A549 (cell line): ENCODE measurements around the gene OSBPL2. TPM values are rescaled to one million over a fixed set of nuclear protein-coding genes. Genes with fewer than 3 reads are reported as not detected.

Experiments used
- ATAC-seq, 2 experiments: fragments of 200-7000 bp in 1 of 2; fragments of >200 bp in 1 of 2; cut with Nextera tagmentation in 1 of 2; cut with Tn5 transposase in 1 of 2; 3 replicates each; pipeline versions ENCODE4 v1.8.0 to v1.9.1; 2018 to 2020; ENCODE audit warnings: mild to moderate bottlenecking in 1 of 2, moderate library complexity in 1 of 2
- CTCF ChIA-PET: fragments of 300-600 bp; sonication (Branson Sonifier 250); formaldehyde crosslinking; extraction: SDS; loops from one replicate; lab custom pipeline; 2021; ENCODE audit warnings: antibody characterized with exemption, inconsistent platforms; lab: Yijun Ruan, JAX
- POLR2A ChIA-PET: fragments of 350-600 bp; formaldehyde crosslinking; extraction: SDS; loops from one replicate; lab custom pipeline; 2021; ENCODE audit warnings: antibody characterized with exemption, inconsistent platforms; lab: Yijun Ruan, JAX
- DNase-seq, 2 experiments: peaks; one replicate each; pipeline versions ENCODE4 v3.0.0 to v3.0.0-alpha.2; 2011 to 2016; ENCODE audit warnings: low read depth in 1 of 2, low spot score in 1 of 2
- FAIRE-seq: peaks from 2 replicates; lab custom pipeline; 2011; peaks lifted over from hg19 to GRCh38; lab: Jason Lieb, UNC
- H3K27ac ChIP-seq, 2 experiments: fragments of >200 bp; sonication (Bioruptor Twin); formaldehyde crosslinking; 3 replicates each; pipeline ENCODE4 v1.5.1; 2016 to 2017
- H3K4me1 ChIP-seq: fragments of >200 bp; sonication (Bioruptor Twin); formaldehyde crosslinking; 3 replicates; pipeline ENCODE4 v1.6.1; 2016
- H3K4me2 ChIP-seq: fragments of >200 bp; sonication (Bioruptor Twin); formaldehyde crosslinking; 3 replicates; pipeline ENCODE4 v1.6.1; 2016
- H3K4me3 ChIP-seq: fragments of >200 bp; sonication (Bioruptor Twin); formaldehyde crosslinking; 3 replicates; pipeline ENCODE4 v1.5.1; 2016
- H3K9me3 ChIP-seq: fragments of >200 bp; sonication (Bioruptor Twin); formaldehyde crosslinking; 3 replicates; pipeline ENCODE4 v1.6.1; 2016
- CHD4 ChIP-seq: fragments of 200-600 bp; sonication (generic); IDR thresholded peaks from 2 replicates; pipeline ENCODE4 v1.6.1; 2016; ENCODE audit warnings: antibody characterized with exemption, mild to moderate bottlenecking, borderline replicate concordance
- EP300 ChIP-seq, 2 experiments: fragments of >200 bp; sonication (Bioruptor Twin); formaldehyde crosslinking; IDR thresholded peaks; 2 replicates in 1 of 2; 3 replicates in 1 of 2; pipeline ENCODE4 v1.6.1; 2016 to 2017
- JUNB ChIP-seq: fragments of >200 bp; sonication (Bioruptor Twin); formaldehyde crosslinking; IDR thresholded peaks from 2 replicates; pipeline ENCODE4 v1.6.1; 2016
- POLR2AphosphoS2 ChIP-seq: conservative IDR thresholded peaks from 2 replicates; pipeline ENCODE4 v1.6.1; 2012; ENCODE audit warnings: low read length, improper control_type of control experiment, inconsistent platforms
- RAD21 ChIP-seq, 2 experiments: fragments of >200 bp in 1 of 2; sonication (Bioruptor Twin) in 1 of 2; formaldehyde crosslinking in 1 of 2; IDR thresholded peaks in 1 of 2; conservative IDR thresholded peaks in 1 of 2; 2 replicates in 1 of 2; 3 replicates in 1 of 2; pipeline ENCODE4 v1.6.1; 2012 to 2018; ENCODE audit warnings: inconsistent platforms in 1 of 2
- SMC3 ChIP-seq: fragments of >200 bp; sonication (Bioruptor Twin); formaldehyde crosslinking; IDR thresholded peaks from 3 replicates; pipeline ENCODE4 v1.6.1; 2018; ENCODE audit warnings: inconsistent platforms
- ZNF302 ChIP-seq: fragments of 250-450 bp; sonication (Bioruptor Pico); IDR thresholded peaks from 2 replicates; pipeline ENCODE4 v1.9.0; 2021; ENCODE audit warnings: inconsistent platforms, mild to moderate bottlenecking, moderate library complexity
- ZSCAN20 ChIP-seq: fragments of 250-450 bp; sonication (Bioruptor Pico); IDR thresholded peaks from 2 replicates; pipeline ENCODE4 v1.8.0; 2022; ENCODE audit warnings: mild to moderate bottlenecking, moderate library complexity
- WGBS: methylation state at CpG from one replicate; pipeline ENCODE4 v1.1.6; 2017; ENCODE audit errors: missing lambda C conversion rate; 5-methylcytosine and 5-hydroxymethylcytosine counted together
- polyA plus RNA-seq, 4 experiments: library from polyadenylated mRNA; depleted of rRNA in 3 of 4; stranded (reverse); fragments of >200 nt; fragmentation: RNase III in 1 of 4; extraction: RNeasy Plus Mini Kit Qiagen cat#74134 plus additional on column Dnase treatment in 1 of 4; gene quantifications; 2 replicates in 3 of 4; 3 replicates in 1 of 4; pipeline ENCODE4 v1.2.3, GENCODE V29; 2011 to 2017
- TF ChIP-seq, protein P1 (sequence below): fragments of >200 bp; sonication (Bioruptor Twin); formaldehyde crosslinking; IDR thresholded peaks from 3 replicates; pipeline ENCODE4 v1.5.1; 2016
- TF ChIP-seq, protein P2 (sequence below): fragments of 150-350 bp; IDR thresholded peaks from 2 replicates; pipeline ENCODE4 v1.6.1; 2014; ENCODE audit warnings: low read depth, mild to moderate bottlenecking, low read length
- TF ChIP-seq, protein P3 (sequence below): IDR thresholded peaks from 2 replicates; pipeline ENCODE4 v1.6.1; 2012; ENCODE audit warnings: low read depth, borderline replicate concordance

OSBPL2 gene
- polyA plus RNA-seq, 2 of the 4 experiments (the other 2 are of a cell fraction): 14.6 to 14.8 TPM

DNA sequence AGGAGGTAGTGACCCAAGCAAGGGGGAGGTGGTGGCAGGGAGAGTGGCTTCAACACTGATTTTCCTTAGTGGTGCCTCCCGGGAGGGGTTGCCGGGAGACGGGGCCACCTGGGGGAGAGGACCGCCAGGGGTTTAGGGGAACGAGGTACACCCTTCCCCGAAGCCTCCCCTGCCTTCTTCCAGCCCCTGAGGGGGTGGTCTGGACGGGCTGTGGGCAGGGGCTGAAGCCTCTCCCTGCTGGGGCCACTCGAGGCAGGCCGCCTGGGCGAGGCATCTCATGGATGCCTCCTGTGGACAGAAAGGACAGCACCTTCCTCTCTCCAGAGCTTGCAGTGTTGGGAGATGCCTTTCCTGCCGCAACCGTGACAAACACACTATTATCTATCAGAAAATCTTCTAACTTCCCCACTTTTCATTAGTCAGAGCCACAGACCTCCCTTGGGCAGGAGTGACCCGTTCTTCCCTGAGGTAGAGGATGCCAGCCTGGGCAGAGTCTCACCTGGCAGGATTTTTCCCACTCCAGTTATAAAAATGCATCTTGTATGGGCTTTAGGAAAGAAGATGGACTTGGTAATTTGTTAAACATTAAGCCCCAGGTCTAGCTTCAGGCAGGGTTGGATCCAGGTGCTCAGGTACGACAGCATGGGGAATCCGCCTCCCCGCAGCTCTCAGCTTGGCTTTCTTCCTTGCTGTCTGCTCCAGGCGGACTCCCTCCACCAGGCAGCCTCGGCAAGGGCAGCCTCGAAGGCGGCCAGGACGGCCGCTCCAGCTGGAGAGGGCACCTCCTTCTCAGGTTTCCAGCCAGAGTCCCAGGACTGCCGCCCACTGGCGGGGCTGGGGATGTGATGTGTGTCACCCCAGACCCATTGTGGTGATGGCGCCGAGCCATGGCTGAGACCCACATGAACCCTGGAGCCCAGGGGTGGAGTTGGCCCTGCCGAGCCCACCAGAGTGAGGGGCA is 29.2 kb upstream of the OSBPL2 start:
- H3K9me3 ChIP-seq: no peaks in the 10 kb centered on the region
- no peak overlapping the region for H3K4me3 ChIP-seq
- FAIRE-seq (no peak), DNase-seq (peak; percentile 43 to 54), ATAC-seq (peak; percentile 36 to 74; a peak in 5 of 6 replicates)
- 0 out of 5 replicates have a peak, but pooled peaks of 1 of the 2 experiments have one; percentile 4 for TF ChIP-seq RAD21 (conservative IDR thresholded peaks at IDR 0.05 in 1 of 2, IDR thresholded peaks at IDR 0.05 in 1 of 2)
- TF ChIP-seq JUNB: no peak
- TF ChIP-seq CHD4: no peak
- no peak for TF ChIP-seq ZNF302 (CRISPR knock-in tag)
- TF ChIP-seq EP300 (IDR thresholded peaks at IDR 0.05): no peak
- no peak for TF ChIP-seq ZSCAN20 (CRISPR knock-in tag)
- TF ChIP-seq, protein P1, sequence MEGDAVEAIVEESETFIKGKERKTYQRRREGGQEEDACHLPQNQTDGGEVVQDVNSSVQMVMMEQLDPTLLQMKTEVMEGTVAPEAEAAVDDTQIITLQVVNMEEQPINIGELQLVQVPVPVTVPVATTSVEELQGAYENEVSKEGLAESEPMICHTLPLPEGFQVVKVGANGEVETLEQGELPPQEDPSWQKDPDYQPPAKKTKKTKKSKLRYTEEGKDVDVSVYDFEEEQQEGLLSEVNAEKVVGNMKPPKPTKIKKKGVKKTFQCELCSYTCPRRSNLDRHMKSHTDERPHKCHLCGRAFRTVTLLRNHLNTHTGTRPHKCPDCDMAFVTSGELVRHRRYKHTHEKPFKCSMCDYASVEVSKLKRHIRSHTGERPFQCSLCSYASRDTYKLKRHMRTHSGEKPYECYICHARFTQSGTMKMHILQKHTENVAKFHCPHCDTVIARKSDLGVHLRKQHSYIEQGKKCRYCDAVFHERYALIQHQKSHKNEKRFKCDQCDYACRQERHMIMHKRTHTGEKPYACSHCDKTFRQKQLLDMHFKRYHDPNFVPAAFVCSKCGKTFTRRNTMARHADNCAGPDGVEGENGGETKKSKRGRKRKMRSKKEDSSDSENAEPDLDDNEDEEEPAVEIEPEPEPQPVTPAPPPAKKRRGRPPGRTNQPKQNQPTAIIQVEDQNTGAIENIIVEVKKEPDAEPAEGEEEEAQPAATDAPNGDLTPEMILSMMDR: 0 out of 3 replicates have a peak, but pooled peaks have one; percentile 14
- peaks cover 5% of the 10 kb centered on the region; the same call in 1 of the 3 replicates for H3K4me1 ChIP-seq
- WGBS: 50% methylated on average over 26 of the region's 27 CpGs
- H3K4me2 ChIP-seq: no peak overlapping the region
- no peak overlapping the region for H3K27ac ChIP-seq
- CTCF ChIA-PET: interaction anchor here (0.6 to 1.3 kb wide), 6 partner anchors 11 to 199 kb away, joined by 3 to 6 read pairs (median 3); no protein-coding TSS in a partner anchor
- POLR2A ChIA-PET: no interaction called here

DNA sequence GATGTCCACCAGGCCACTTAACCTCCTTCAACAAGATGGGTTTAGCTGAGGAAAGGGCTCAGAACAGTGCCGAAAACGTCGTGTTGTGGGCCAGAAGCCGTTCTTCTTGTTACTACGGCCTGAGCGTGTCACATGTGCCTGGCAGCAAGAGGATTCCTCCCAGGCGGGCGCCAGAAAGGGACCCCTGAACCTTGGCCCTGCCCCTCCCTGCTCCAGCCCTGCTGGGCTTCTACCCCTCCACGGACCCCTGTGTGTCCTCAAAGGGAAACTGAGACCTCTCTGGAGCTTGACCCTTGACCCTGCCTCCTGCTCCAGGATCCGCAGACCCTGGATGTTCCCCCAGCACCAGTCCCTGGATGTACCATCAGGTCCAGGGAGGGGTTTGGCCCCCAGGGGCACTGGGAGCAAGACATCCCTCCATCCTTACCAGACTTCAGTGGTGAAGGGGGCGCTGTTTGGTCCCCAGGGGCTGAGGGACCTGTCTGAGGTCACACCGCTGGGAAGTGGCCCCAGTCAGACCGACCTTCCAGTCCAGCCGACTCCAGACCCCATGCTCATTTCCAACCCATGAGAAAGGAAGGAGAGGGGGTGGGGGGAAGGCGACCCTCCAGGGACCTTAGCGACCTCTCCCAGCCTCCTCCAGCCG is 28.3 kb upstream of the OSBPL2 start:
- DNase-seq (no peak), ATAC-seq (no peak), FAIRE-seq (no peak)
- H3K4me1 ChIP-seq: peaks cover 5% of the 10 kb centered on the region; the same call in 1 of the 3 replicates
- H3K27ac ChIP-seq: no peak overlapping the region
- POLR2A ChIA-PET: no interaction called here
- 70% methylated on average over 14 of the region's 17 CpGs for WGBS
- H3K4me2 ChIP-seq: no peak overlapping the region
- CTCF ChIA-PET: interaction anchor here (0.9 to 1.3 kb wide), 6 partner anchors 12 to 200 kb away, joined by 3 to 6 read pairs (median 3); no protein-coding TSS in a partner anchor
- TF ChIP-seq POLR2AphosphoS2: no peak
- no peak overlapping the region for H3K4me3 ChIP-seq
- H3K9me3 ChIP-seq: no peaks in the 10 kb centered on the region

DNA sequence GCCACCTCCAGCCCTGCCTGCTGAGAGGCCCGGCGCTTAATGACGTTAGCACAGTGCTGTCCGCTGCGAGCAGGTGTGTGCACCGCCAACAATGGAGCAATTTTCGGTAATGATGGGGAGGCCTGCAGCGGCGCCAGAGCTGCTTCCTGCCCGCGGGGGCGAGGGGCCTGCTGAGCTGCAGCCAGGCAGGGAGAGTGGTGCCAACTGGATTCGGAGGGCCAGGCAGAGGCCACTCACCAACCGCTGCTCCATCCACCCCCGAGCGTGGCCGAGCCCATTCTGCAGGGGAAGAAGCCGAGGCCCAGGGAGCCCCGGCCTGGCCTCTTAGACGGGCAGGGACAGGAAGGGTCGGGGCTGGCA is 27.8 kb upstream of the OSBPL2 start:
- ATAC-seq: no peak
- H3K4me3 ChIP-seq: no peak overlapping the region
- WGBS: 70% methylated on average over 21 of the region's 21 CpGs
- H3K4me1 ChIP-seq: peaks cover 5% of the 10 kb centered on the region; the same call in 1 of the 3 replicates
- TF ChIP-seq SMC3: no peak
- TF ChIP-seq, protein P2, sequence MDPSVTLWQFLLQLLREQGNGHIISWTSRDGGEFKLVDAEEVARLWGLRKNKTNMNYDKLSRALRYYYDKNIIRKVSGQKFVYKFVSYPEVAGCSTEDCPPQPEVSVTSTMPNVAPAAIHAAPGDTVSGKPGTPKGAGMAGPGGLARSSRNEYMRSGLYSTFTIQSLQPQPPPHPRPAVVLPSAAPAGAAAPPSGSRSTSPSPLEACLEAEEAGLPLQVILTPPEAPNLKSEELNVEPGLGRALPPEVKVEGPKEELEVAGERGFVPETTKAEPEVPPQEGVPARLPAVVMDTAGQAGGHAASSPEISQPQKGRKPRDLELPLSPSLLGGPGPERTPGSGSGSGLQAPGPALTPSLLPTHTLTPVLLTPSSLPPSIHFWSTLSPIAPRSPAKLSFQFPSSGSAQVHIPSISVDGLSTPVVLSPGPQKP: no peak
- TF ChIP-seq, all 56 proteins: peak for 0
- ChIA-PET POLR2A (no interaction called here), CTCF (interaction anchor here (1.0 to 1.3 kb wide), 3 partner anchors 17 to 199 kb away, joined by 3 to 6 read pairs (median 3); no protein-coding TSS in a partner anchor)
- FAIRE-seq: no peak
- Histone ChIP-seq H3K4me2 (no peak overlapping the region), H3K27ac (no peak overlapping the region), H3K9me3 (no peaks in the 10 kb centered on the region)
- DNase-seq: no peak

DNA sequence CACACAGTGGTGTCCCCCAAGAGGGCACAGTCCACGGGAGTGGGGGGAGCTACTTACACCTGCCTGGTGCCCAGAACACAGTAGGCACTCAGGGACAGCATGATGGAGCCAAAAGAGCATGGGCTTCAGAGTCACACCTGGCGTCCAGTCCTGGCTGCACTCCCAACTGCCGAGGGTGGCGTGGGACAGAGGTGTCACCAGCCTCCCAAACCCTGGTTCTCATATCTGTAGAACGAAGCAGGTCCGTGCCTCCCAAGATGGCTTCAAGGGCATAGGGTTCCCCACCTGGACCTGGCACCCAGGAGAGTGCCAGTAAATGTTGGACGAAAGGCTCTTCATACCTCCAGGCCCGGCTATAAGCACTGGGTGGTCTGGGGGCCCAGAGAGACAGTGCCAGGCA is 27.1 kb upstream of the OSBPL2 start:
- 69% methylated on average over 8 of the region's 8 CpGs for WGBS
- ATAC-seq: no peak
- no peak for DNase-seq

More for the DNA sequence above, 27.1 kb upstream of the OSBPL2 start:
- no peak overlapping the region for H3K4me2 ChIP-seq
- no peaks in the 10 kb centered on the region for H3K9me3 ChIP-seq
- TF ChIP-seq, protein P3, sequence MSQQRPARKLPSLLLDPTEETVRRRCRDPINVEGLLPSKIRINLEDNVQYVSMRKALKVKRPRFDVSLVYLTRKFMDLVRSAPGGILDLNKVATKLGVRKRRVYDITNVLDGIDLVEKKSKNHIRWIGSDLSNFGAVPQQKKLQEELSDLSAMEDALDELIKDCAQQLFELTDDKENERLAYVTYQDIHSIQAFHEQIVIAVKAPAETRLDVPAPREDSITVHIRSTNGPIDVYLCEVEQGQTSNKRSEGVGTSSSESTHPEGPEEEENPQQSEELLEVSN: no peak
- FAIRE-seq: no peak
- no peak overlapping the region for H3K27ac ChIP-seq
- H3K4me3 ChIP-seq: no peak overlapping the region
- POLR2A ChIA-PET: no interaction called here
- CTCF ChIA-PET: interaction anchor here (0.7 to 1.2 kb wide), 4 partner anchors 17 to 2000 kb away, joined by 3 read pairs; no protein-coding TSS in a partner anchor
- peaks cover 5% of the 10 kb centered on the region; the same call in 1 of the 3 replicates for H3K4me1 ChIP-seq
